ENCODE data around the gene LMO3. TPM values are rescaled to one million over a fixed set of nuclear protein-coding genes. Genes with fewer than 3 reads are reported as not detected.

The LMO3 gene
- total and polyA plus RNA-seq, 2 experiments from 2014 or later: 5.0 to 13.5 TPM

DNA sequence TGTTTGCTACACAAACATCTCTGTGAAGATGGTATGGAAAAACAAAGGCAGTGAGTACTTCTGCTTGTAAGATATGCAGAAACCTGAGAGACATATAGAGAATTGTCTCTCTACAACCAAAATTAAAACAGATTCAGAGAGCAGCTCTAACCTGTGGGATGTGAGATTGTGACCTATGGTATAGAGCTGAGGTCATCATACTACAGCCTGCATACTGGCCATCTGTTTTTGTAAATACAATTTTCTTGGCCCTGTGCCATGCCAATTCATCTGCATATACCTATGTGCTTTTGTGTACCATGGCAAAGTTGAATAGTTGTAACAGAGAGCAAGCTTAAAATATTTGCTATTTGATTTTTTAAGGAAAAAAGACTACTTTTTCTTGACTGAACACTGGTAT is 99.6 kb downstream of the LMO3 start:
- Histone ChIP-seq H3K4me1 (ENCODE audit: insufficient read depth) (no peaks in the 10 kb centered on the region), H3K4me3 (no peak overlapping the region), H3K27me3 (no peaks in the 10 kb centered on the region), H3K27ac (no peak overlapping the region), H2AFZ (no peak overlapping the region), H3K9me3 (ENCODE audit: low read depth) (no peaks in the 10 kb centered on the region), H3K4me2 (no peak overlapping the region), H3K79me2 (no peaks in the 10 kb centered on the region), H4K20me1 (ENCODE audit: insufficient read depth, poor library complexity, severe bottlenecking) (no peaks in the 10 kb centered on the region), H3K36me3 (replicated peaks; ENCODE audit: insufficient read depth, low read depth) (no peaks in the 10 kb centered on the region), H3K9me2 (replicated peaks; ENCODE audit: insufficient read depth) (no peaks in the 10 kb centered on the region)
- TF ChIP-seq EZH2 (IDR thresholded peaks at IDR 0.05; ENCODE audit: borderline replicate concordance) (no peak), EZH2phosphoT487 (IDR thresholded peaks at IDR 0.05; ENCODE audit: low read depth, severe bottlenecking, unreplicated experiment) (no peak)
- TF ChIP-seq, protein P1, sequence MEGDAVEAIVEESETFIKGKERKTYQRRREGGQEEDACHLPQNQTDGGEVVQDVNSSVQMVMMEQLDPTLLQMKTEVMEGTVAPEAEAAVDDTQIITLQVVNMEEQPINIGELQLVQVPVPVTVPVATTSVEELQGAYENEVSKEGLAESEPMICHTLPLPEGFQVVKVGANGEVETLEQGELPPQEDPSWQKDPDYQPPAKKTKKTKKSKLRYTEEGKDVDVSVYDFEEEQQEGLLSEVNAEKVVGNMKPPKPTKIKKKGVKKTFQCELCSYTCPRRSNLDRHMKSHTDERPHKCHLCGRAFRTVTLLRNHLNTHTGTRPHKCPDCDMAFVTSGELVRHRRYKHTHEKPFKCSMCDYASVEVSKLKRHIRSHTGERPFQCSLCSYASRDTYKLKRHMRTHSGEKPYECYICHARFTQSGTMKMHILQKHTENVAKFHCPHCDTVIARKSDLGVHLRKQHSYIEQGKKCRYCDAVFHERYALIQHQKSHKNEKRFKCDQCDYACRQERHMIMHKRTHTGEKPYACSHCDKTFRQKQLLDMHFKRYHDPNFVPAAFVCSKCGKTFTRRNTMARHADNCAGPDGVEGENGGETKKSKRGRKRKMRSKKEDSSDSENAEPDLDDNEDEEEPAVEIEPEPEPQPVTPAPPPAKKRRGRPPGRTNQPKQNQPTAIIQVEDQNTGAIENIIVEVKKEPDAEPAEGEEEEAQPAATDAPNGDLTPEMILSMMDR (IDR thresholded peaks at IDR 0.05; ENCODE audit: poor library complexity): no peak
- no peak for DNase-seq (ENCODE audit: low spot score)

DNA sequence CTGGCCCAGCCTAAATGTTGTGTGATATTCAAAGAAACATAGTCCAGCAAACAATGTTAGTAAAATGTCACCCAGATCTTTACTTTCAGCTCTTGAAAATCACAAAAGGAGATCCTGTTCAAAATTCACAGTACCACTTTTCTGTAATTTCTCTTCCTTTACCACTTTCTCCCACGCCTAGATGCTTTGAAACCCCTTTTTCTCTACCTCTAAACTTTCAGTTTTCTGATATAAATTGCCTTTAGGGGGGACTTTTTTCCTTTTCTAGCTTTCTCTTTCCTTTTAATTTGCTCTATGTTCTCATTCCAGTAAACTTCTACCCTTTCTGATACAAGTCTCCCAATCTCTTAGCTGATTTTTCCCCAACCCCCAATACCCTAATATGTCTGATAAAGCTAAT is 101.8 kb downstream of the LMO3 start:
- no peak overlapping the region for H3K4me3 ChIP-seq
- H3K9me3 ChIP-seq (ENCODE audit: low read depth): no peaks in the 10 kb centered on the region
- no peak overlapping the region for H2AFZ ChIP-seq
- no peak for TF ChIP-seq EZH2phosphoT487 (IDR thresholded peaks at IDR 0.05; ENCODE audit: low read depth, severe bottlenecking, unreplicated experiment)
- no peak for TF ChIP-seq EZH2 (IDR thresholded peaks at IDR 0.05; ENCODE audit: borderline replicate concordance)
- TF ChIP-seq, protein P1 (IDR thresholded peaks at IDR 0.05; ENCODE audit: poor library complexity): no peak
- no peak overlapping the region for H3K4me2 ChIP-seq
- H4K20me1 ChIP-seq (ENCODE audit: insufficient read depth, poor library complexity, severe bottlenecking): no peaks in the 10 kb centered on the region
- no peaks in the 10 kb centered on the region for H3K27me3 ChIP-seq
- H3K79me2 ChIP-seq: no peaks in the 10 kb centered on the region
- WGBS (ENCODE audit: low lambda C conversion rate, missing lambda C conversion rate): 82% methylated on average over 1 of the region's 1 CpG
- no peak for DNase-seq (ENCODE audit: low spot score)
- H3K36me3 ChIP-seq (replicated peaks; ENCODE audit: insufficient read depth, low read depth): no peaks in the 10 kb centered on the region
- no peaks in the 10 kb centered on the region for H3K9me2 ChIP-seq (replicated peaks; ENCODE audit: insufficient read depth)
- no peaks in the 10 kb centered on the region for H3K4me1 ChIP-seq (ENCODE audit: insufficient read depth)
- no peak overlapping the region for H3K27ac ChIP-seq

DNA sequence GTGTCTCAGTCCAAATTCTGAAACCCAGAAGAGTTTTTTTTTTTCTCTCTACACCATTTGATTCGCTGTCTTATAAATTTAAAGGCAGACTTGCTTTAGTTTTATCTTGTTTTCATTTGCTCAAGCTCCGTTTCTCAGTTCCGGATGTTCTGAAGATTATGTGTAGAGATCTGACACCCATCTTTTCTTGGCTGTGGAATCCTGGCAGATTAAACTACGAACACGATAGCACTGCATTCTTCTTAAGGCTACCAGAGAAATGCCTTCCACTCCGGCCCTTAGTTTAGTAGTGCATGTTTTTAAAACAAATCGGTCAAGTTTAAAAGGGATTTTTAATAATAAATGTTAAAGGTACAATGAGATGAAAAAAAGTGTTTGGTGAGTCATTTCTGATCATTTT is 106.4 kb downstream of the LMO3 start:
- Histone ChIP-seq H3K27ac (no peak overlapping the region), H3K4me1 (ENCODE audit: insufficient read depth) (no peaks in the 10 kb centered on the region), H3K79me2 (no peaks in the 10 kb centered on the region), H3K4me3 (no peak overlapping the region), H3K36me3 (replicated peaks; ENCODE audit: insufficient read depth, low read depth) (no peaks in the 10 kb centered on the region), H2AFZ (no peak overlapping the region), H3K9me3 (ENCODE audit: low read depth) (no peaks in the 10 kb centered on the region), H3K9me2 (replicated peaks; ENCODE audit: insufficient read depth) (no peaks in the 10 kb centered on the region), H4K20me1 (ENCODE audit: insufficient read depth, poor library complexity, severe bottlenecking) (no peaks in the 10 kb centered on the region), H3K27me3 (no peaks in the 10 kb centered on the region), H3K4me2 (no peak overlapping the region)
- WGBS (ENCODE audit: low lambda C conversion rate, missing lambda C conversion rate): 73% methylated on average over 7 of the region's 7 CpGs
- no peak for TF ChIP-seq EZH2phosphoT487 (IDR thresholded peaks at IDR 0.05; ENCODE audit: low read depth, severe bottlenecking, unreplicated experiment)
- TF ChIP-seq, protein P1 (IDR thresholded peaks at IDR 0.05; ENCODE audit: poor library complexity): no peak
- no peak for TF ChIP-seq EZH2 (IDR thresholded peaks at IDR 0.05; ENCODE audit: borderline replicate concordance)
- DNase-seq (ENCODE audit: low spot score): no peak

Data from hepatocyte (in vitro differentiated cells).